ENCODE measurements around the gene CSMD2.

GRCh38 chr1:34155860-34156259 is 9.2 kb downstream of the CSMD2 start:
- no peak for TF ChIP-seq ATF2 (CRISPR knock-in tag; IDR thresholded peaks at IDR 0.05; ENCODE audit: borderline replicate concordance, low read depth)
- no peak for TF ChIP-seq CTCF (IDR thresholded peaks at IDR 0.05)
- TF ChIP-seq JUN (CRISPR knock-in tag; IDR thresholded peaks at IDR 0.05), result no peak
- no peak for TF ChIP-seq PREB (CRISPR knock-in tag; IDR thresholded peaks at IDR 0.05; ENCODE audit: borderline replicate concordance)
- TF ChIP-seq TCF7 (CRISPR knock-in tag; IDR thresholded peaks at IDR 0.05; ENCODE audit: low read depth), result no peak
- no peak for TF ChIP-seq RELA (CRISPR knock-in tag; IDR thresholded peaks at IDR 0.05; ENCODE audit: borderline replicate concordance)
- no peak for TF ChIP-seq ZNF121 (CRISPR knock-in tag; IDR thresholded peaks at IDR 0.05)
- no peak for TF ChIP-seq MAX (CRISPR knock-in tag; IDR thresholded peaks at IDR 0.05)
- no peak for TF ChIP-seq USF2 (CRISPR knock-in tag; IDR thresholded peaks at IDR 0.05)
- TF ChIP-seq ATF1 (CRISPR knock-in tag; IDR thresholded peaks at IDR 0.05), result no peak
- TF ChIP-seq STAT6 (CRISPR knock-in tag; conservative IDR thresholded peaks at IDR 0.05; ENCODE audit: low read depth), result no peak
- TF ChIP-seq FOXP1 (CRISPR knock-in tag; IDR thresholded peaks at IDR 0.05; ENCODE audit: borderline replicate concordance), result no peak

Measured in WTC11 (cell line).